ENCODE measurements around the gene HNRNPUL2.

GRCh38 chr11:62671608-62672389 is 55.5 kb downstream of the HNRNPUL2 start, which contains the start of the genes LBHD1 and UQCC3:
- TF ChIP-seq CTCF (IDR thresholded peaks at IDR 0.05): no peak
- no peak for TF ChIP-seq TCF7L2 (IDR thresholded peaks at IDR 0.05; ENCODE audit: low read depth, low read length)
- TF ChIP-seq SIN3A (IDR thresholded peaks at IDR 0.05; ENCODE audit: borderline replicate concordance, insufficient read depth, low read depth, low read length): 0 out of 2 replicates have a peak, but pooled peaks have one; percentile 63
- TF ChIP-seq POLR2AphosphoS5 (IDR thresholded peaks at IDR 0.05; ENCODE audit: low read depth, low read length): peak; percentile 25
- no peak for TF ChIP-seq REST (IDR thresholded peaks at IDR 0.05; ENCODE audit: insufficient read depth in 1 of 2, low read depth in 2 of 2, low read length in 1 of 2)
